NCI-H2029 treated with DMSO at 0.1 percent for 48 hours (cell line): ENCODE measurements around the gene PVRIG.
"Not testable (repeated sequence)": the region's sequence is repeated elsewhere in the genome, so short reads cannot be mapped to it uniquely, and the experiment has no call there.

Experiments used
- DNase-seq: peaks from one replicate; lab custom pipeline; 2025; lab: John Stamatoyannopoulos, UW

PVRIG gene

DNA sequence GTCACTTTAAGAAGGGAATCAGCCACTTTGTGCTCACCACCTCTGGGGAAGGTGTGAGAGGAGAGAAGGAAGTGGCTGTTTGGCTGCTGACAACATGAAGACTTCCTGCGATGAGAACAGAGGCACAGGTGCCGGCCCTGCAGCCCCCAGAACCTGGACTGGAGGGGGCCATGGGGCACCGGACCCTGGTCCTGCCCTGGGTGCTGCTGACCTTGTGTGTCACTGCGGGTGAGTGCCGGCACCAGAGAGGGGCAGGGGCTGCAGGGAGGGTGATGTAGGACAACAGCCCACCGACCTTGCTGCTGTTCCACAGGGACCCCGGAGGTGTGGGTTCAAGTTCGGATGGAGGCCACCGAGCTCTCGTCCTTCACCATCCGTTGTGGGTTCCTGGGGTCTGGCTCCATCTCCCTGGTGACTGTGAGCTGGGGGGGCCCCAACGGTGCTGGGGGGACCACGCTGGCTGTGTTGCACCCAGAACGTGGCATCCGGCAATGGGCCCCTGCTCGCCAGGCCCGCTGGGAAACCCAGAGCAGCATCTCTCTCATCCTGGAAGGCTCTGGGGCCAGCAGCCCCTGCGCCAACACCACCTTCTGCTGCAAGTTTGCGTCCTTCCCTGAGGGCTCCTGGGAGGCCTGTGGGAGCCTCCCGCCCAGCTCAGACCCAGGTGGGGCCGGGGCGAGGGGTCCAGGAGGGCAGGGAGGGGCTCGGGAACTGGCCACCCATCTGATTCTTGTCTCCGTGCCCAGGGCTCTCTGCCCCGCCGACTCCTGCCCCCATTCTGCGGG, at the start of gene PVRIG:
TSS of gene PVRIG (plus strand) at position 149 of the 785 bp plus-strand sequence. CDS start at position 171, 22 bp downstream.
- DNase-seq = not testable (repeated sequence)

DNA sequence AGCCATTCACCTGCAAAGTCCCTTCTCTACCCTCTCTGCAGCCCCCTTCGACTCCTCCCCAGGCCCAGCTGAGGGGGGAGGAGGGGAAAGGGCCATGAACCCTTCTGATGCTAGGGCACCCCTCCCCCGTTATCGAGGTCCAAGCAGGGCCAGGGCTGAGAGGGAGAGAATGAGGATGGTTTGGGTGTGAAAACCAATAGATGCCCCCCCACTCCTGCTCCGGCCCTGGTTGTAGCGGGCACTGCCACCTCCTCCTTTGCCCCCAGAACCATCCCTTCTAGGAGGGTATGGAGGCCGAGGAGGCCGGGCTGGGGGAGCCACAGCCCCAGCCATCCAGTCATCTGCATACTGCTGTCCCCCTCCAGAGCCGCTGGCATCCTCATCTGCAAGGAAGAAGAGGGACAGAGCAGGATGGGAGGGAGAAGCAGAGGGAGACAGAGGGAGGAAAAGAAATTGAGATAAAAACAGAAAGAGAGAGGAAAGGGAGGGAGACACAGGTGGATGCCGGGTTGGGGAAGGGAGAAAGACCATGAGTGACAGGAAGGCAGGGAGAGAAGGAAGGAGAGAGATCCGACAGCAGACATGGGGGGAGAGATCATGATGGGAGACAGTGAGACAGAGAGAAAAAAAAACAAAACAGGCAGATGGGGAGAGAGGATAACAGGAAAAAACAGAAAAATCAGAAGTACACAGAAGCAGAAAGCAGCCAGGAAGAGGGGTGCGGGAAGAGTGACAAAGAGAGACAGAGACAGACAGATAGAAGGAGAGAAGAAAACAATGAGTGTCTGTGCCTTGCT, 49.5 kb upstream of the PVRIG start:
- DNase-seq = no peak

DNA sequence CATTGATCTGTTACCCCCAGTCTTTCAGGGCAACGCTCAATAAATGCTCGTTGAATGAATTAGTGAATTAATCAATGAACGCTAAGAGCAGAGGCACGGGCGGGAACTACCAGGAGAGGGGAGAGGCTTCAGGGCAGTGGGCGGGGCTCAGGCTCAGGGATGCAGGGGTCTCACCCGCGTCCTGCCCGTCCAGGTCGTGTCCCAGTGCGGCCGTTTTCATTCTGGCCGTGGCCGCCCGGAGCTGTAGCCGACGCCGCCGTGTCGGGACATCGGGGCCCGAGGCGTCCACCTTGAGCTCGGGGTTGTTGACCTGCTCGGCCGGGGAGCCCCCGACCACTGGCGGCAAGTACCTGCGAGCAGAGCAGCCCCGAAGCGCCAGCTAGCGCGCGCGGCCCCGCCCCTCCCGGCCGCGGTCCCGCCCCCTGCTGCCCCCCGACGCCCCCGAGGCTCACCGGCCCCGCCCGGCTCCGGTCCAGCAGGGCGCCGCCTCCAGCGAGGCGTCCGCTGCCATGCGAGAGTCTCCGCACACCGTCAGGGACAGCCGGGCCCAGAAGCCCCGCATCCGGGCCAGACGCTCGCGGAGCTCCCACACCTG, 48.6 kb upstream of the PVRIG start:
- DNase-seq = no peak

- no peak for DNase-seq
These were observed 47.9 kb upstream of the PVRIG start for GRCh38 chr7:100171840-100172239.

DNA sequence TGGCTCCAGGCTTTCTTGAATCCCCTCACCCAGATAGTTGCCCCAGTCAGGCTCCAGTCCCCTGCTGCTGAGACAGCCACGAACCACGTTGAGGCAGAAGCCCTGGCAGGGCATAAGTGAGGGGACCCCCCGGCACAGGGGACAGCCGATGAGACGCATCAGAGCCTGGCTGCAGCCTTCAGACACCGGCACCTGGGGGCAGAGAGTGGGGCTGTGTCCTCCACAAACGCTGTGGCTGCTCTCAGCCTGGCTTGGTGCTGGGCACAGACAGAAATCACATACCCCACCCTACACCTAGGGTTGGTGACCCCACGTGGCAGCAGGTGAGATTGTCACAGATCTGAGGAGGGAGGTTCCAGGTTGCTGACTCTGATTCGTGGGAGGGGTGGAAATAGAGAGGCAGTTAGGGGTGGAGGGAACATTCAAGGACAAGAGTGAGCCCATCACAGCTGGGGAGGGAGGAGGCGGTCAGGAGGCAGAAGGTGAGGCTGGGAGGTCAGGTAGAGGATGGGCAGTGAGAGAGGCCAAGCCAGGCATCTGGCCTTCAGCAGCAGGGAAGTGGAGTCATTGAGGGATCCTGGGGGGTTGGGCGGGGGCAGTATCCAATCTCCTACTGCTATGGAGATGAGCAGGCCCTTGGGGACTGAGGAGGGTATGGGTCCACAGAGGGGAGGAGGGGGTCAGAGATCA, 45.8 kb upstream of the PVRIG start:
- no peak for DNase-seq

- no peak for DNase-seq
These were observed 45.2 kb upstream of the PVRIG start for GRCh38 chr7:100174582-100174981.

GRCh38 chr7:100175296-100175935, 44.3 kb upstream of the PVRIG start:
- DNase-seq = no peak

- no peak for DNase-seq
These were observed 43.4 kb upstream of the PVRIG start for GRCh38 chr7:100176096-100177044.

DNA sequence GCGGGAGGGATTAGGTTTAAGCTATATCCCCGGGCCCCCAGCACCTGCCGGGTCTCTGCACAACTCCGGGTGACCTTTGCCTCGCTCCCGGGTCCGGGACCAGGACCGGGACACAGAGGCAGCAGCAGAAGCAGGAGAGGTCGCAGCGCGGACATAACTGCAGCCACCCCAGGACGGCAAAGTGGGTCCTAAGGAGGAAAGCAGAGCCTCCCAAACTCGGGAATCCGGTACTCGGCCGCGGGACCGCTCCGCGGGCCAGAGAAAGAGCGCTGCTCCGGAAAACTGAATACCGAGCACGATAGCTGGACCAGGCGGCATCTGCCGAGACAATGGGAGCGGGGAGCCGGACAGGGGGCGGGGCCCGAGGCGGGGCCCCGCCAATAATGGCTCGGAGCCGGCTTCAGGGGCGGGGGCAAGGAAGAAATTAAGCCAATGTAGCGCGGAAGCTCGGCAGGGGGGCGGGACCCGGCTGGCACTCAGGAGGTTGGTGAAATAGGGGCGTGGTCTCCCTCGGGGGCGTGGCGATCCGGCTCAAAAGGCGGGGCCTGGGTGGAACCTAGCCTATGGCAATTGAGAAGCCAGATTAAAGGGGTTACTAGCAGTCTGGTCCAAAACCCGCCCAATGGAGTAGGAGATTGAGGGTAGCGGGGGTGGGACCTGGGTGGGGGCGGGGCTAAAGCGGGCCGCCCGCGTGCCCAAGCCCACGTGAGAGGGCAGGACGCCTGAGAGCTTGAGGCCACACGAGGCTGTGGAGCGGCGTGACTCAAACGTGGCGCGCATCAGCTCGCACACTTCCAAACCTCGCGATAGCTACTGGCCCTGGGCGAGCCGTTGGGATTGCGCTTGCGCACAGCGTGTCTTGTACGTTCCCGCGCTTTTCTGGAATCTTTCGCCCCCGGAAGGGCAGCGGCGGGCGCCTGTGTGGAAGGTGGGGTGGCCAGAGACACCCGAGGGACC, 42.4 kb upstream of the PVRIG start, which contains the start of the genes GPC2 and STAG3:
TSS of gene GPC2 (minus strand) at position 337 of the 957 bp plus-strand sequence. CDS start at position 155, 182 bp downstream.
TSS of gene STAG3 (plus strand) at position 874 of the 957 bp plus-strand sequence. CDS start 2,639 bp downstream, outside the sequence.
- peak; percentile 90 for DNase-seq

DNA sequence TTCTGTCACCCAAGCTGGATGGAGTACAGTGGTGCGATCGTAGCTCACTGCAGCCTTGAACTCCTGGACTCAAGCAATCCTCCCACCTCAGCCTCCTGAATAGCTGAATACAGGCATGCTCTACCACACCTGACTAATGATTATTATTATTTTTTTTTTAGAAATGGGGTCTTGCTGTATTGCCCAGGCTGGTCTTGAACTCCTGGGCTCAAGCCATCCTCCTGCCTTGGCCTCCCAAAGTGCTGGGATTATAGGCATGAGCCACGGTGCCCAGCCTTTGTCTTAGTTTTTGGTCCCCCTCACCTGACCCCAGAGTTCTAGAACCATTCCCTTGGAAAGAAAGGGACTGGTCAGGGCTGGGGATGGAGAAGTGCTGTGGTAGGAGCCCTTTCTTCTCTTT, 39.7 kb upstream of the PVRIG start:
- not testable (repeated sequence) for DNase-seq

- not testable (repeated sequence) for DNase-seq
These were observed 37.1 kb upstream of the PVRIG start for GRCh38 chr7:100182616-100183015.

DNA sequence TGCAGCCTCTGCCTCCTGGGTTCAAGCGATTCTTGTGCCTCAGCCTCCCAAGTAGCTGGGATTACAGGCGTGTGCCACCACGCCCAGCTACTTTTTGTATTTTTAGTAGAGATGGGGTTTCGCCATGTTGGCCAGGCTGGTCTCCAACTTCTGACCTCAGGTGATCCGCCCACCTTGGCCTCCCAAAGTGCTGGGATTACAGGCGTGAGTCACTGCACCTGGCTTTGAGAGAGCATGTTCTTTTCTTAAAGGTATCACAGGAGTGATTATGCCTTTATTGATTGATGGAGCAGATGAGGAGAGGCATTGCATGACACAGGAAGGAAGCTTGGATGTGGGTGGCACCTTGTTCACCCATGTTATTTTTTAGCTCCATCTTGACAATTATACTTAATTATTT, 36.7 kb upstream of the PVRIG start:
- not testable (repeated sequence) for DNase-seq

DNA sequence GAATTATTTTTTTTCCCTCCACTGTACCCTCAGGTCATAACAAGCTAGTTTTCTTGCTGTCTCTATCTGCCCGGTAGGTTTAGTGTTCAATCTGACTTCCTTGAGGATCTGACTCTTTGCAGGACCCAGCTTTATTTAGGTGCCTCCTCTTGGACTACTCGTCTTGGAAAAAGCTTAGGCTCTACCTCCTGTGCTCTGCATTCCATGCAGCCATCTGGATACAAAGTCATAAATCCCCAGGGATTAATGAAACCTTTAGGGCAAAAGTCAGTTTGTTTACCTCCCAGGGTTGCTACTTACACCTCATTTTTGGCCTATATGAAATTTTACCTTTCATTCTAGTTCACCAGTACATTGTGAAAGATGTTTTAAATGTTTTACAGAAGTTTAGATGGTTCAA, 34.0 kb upstream of the PVRIG start:
- DNase-seq = no peak

DNA sequence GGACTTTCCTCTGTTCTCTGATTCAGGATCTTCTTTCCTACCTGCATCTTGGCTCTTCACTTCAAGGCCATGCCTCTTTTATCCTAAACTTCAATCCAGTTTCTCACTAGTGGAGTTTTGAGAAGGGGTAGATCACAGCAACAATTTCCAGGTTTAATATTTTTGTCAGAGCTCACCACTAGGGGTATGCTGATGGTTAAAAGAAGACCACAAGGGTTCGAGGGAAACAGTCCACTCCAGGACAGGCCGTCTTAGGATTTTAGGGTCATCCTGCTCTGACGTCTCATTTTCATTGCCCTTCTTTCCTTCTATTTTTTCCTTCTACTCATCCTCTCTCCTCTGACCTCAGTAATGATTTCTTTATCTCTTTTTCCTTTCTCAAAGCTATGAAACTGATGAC, 30.7 kb upstream of the PVRIG start:
- no peak for DNase-seq

- no peak for DNase-seq
These were observed 29.6 kb upstream of the PVRIG start for GRCh38 chr7:100190048-100190711.

DNA sequence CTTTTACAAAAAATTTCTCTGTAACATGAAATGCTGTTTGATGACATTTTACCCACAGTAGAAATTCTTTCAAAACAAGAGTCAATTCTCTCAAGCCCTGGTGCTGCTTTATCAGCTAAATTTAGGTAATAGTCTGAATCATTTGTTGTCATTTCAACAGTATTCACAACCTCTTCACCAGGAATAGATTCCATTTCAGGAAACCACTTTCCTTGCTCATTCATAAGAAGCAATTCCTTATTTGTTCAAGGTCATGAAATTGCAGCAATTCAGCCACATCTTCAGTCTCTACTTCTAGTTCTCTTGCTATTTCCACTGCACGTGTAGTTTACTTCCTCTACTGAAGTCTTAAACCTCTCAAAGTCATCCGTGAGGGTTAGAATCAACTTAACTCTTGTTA, 28.0 kb upstream of the PVRIG start:
- DNase-seq = no peak

GRCh38 chr7:100192281-100192862, 27.4 kb upstream of the PVRIG start:
- not testable (repeated sequence) for DNase-seq

GRCh38 chr7:100192969-100193368, 26.8 kb upstream of the PVRIG start:
- no peak for DNase-seq
